ENCODE data around the gene METTL17.

The METTL17 gene

GRCh38 chr14:21032326-21033132, 42.7 kb downstream of the METTL17 start:
- TF ChIP-seq POLR2A (IDR thresholded peaks at IDR 0.05; ENCODE audit: extremely low read depth, insufficient read length), result no peak
- TF ChIP-seq CTCF (IDR thresholded peaks at IDR 0.05; ENCODE audit: low read depth, low read length), result no peak
- no peak overlapping the region for H3K4me3 ChIP-seq (ENCODE audit: low read depth, low read length)
- no peak for DNase-seq (ENCODE audit: low read depth)

GRCh38 chr14:21033133-21033698, 43.4 kb downstream of the METTL17 start:
- TF ChIP-seq MYC (IDR thresholded peaks at IDR 0.05; ENCODE audit: low read depth, low read length), result no peak
- no peak for DNase-seq (ENCODE audit: low read depth)

GRCh38 chr14:21034707-21035106, 44.9 kb downstream of the METTL17 start, which contains the start of gene RNASE13:
Gene RNASE13 (minus strand): TSS chr14:21034807. CDS start chr14:21034288, 519 bp downstream.
- H3K4me3 ChIP-seq (ENCODE audit: low read depth, low read length), result no peak within 1 kb of the TSS
- no peak for DNase-seq (ENCODE audit: low read depth)
- TF ChIP-seq POLR2A (IDR thresholded peaks at IDR 0.05; ENCODE audit: extremely low read depth, insufficient read length), result no peak
- no peak for TF ChIP-seq CTCF (IDR thresholded peaks at IDR 0.05; ENCODE audit: low read depth, low read length)
- no peak for TF ChIP-seq MAX (IDR thresholded peaks at IDR 0.05; ENCODE audit: low read depth, low read length)
- TF ChIP-seq MYC (IDR thresholded peaks at IDR 0.05; ENCODE audit: low read depth, low read length), result no peak

More at GRCh38 chr14:21033133-21033698, 43.4 kb downstream of the METTL17 start:
- no peak overlapping the region for H3K4me3 ChIP-seq (ENCODE audit: low read depth, low read length)

- no peak for TF ChIP-seq POLR2A (IDR thresholded peaks at IDR 0.05; ENCODE audit: extremely low read depth, insufficient read length)
- TF ChIP-seq CTCF (IDR thresholded peaks at IDR 0.05; ENCODE audit: low read depth, low read length), result no peak
- TF ChIP-seq MYC (IDR thresholded peaks at IDR 0.05; ENCODE audit: low read depth, low read length), result no peak
- no peak for TF ChIP-seq MAX (IDR thresholded peaks at IDR 0.05; ENCODE audit: low read depth, low read length)
These were observed 47.0 kb downstream of the METTL17 start for GRCh38 chr14:21036751-21037150.

GRCh38 chr14:21037156-21037555, 47.4 kb downstream of the METTL17 start:
- no peak for TF ChIP-seq MYC (IDR thresholded peaks at IDR 0.05; ENCODE audit: low read depth, low read length)
- TF ChIP-seq MAX (IDR thresholded peaks at IDR 0.05; ENCODE audit: low read depth, low read length), result no peak
- no peak for DNase-seq (ENCODE audit: low read depth)

More at GRCh38 chr14:21036751-21037150, 47.0 kb downstream of the METTL17 start:
- no peak for DNase-seq (ENCODE audit: low read depth)
- no peak overlapping the region for H3K4me3 ChIP-seq (ENCODE audit: low read depth, low read length)

GRCh38 chr14:21038441-21039422, 49.0 kb downstream of the METTL17 start:
- H3K4me3 ChIP-seq (ENCODE audit: low read depth, low read length), result no peak overlapping the region
- DNase-seq (ENCODE audit: low read depth), result no peak
- TF ChIP-seq POLR2A (IDR thresholded peaks at IDR 0.05; ENCODE audit: extremely low read depth, insufficient read length) (no peak), MAX (IDR thresholded peaks at IDR 0.05; ENCODE audit: low read depth, low read length) (no peak), CTCF (IDR thresholded peaks at IDR 0.05; ENCODE audit: low read depth, low read length) (no peak), MYC (IDR thresholded peaks at IDR 0.05; ENCODE audit: low read depth, low read length) (no peak)

More at GRCh38 chr14:21037156-21037555, 47.4 kb downstream of the METTL17 start:
- H3K4me3 ChIP-seq (ENCODE audit: low read depth, low read length), result no peak overlapping the region

Measured in NB4 (cell line).